Limb (tissue), 2 donors: Measurements from ENCODE around the gene ZNF597.
A peak's percentile ranks its signal among the peaks of the same experiment; 100 is the strongest.

Experiments
- DNase-seq, 2 donors: peaks; one replicate each; pipeline ENCODE4 v3.0.0-alpha.2; 2016; ENCODE audit errors: extremely low spot score in 2 of 2

Gene ZNF597

DNA sequence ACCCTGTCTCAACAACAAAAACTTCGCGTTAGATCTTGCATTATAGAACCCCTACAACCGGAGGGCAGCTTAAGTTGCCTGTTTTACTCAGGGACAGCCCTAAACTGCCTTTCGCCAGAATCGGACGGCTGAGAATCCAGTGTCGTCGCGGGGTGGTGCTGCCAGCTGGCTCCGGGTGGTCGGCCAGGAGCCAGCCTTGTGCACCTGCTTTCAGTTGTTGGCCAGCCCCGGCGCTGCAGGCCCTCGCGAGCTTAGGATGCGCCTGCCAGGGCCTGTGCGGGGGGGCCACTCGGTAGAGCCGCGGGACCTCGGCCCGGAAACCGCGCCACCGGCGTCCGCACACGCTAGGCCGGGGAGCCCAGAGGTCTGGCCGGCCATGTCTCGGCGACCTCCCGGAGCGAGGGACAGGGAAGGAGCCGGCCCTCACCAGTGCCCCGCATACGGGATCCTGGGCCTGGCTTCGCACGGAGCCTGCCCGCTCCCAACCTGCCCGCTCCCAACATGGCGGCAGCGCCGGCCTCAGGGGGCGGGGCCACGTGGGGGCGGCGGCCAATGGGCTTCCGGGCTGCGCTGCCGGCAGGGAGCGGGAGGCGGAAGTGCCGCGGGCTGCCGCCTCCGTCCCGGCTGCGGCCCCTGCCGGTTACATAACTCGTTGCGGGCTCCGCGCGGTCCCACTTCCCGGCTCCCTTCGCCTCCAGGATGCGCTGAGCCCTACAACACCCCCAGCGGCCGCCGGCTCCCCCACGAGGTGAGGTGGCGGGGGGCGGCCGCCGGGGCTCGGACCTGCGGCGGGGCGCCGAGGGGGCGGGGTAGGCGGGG lies 14.3 kb upstream of the ZNF597 start:
- peak; percentile 91 to 95 for DNase-seq

- DNase-seq = no peak
Measured at GRCh38 chr16:3454631-3455147, 11.4 kb upstream of the ZNF597 start.

GRCh38 chr16:3454093-3454492 lies 10.8 kb upstream of the ZNF597 start:
- DNase-seq = no peak

GRCh38 chr16:3444032-3444388 lies 706 bp upstream of the ZNF597 start:
- no peak for DNase-seq

DNA sequence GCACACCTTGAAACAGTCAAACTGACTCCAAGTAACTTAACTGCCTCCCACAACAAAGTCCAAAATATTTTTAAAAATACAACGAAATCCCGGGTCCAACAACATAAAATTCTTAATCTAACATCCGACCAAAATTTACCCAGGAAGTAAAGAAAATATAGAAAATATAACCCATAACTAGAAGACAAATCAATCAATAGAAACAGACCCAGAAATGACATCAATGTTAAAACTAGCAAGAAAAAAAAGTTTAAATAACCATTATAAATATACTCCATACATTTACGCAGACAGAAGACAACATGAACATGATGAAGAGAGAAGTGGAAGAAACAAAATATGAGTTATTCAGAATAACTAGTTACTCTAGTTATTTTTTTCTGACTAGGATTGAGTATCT lies 3.7 kb downstream of the ZNF597 start:
- DNase-seq = no peak

DNA sequence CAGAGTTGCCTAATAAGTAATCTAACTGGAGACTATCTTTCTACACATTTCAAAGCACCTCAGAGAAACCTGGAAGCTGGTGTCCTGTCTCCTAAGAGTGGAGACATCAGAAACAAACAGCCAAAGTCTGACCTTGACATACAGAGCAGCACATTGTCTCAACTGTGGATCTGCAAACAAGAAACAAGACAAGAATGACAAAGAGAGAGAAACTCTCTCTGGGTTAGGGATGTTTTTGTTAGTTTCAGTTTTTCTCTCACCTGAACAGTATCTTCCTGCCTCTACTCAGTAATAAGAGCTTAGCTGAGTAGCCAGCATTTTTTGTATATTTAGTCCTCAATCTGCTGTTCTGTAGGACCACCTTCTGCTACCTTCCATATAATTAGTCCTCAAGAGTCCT lies 8.9 kb downstream of the ZNF597 start:
- DNase-seq = no peak

GRCh38 chr16:3431779-3432219 lies 11.5 kb downstream of the ZNF597 start:
- peak in 1 of 2 donors; percentile 42 for DNase-seq

DNA sequence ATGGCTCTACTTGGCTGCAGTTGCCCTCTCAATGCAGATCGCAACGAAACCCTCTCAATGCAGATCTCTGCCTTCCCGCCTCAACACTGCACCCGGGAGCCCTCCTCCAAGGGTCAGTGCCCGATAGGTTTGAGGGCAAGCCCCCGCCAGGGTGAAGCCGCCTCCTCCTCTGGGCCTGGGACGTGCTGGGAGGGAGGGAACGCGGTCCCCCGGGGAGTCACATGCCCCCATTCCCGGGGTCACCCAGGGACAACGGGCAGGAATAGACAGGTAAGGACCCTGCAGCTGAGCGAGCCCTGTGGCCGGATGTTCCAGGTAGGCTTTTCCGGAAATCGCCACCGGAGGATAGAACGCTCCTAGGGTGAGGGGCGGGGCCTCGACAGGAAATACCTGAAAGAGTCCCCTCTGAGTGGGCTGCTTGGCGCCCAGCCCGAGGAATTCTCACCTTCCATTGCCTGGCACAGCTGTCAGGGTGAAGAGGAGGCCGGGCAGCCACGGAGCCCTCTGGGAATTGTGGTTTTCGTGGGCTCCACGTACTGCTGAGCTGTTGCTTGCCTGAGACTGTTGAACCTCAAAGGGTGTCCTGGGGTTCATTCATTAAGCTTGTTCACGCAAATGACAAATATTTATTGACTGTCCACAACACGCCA lies 29.4 kb downstream of the ZNF597 start:
- no peak for DNase-seq

GRCh38 chr16:3408561-3409197 lies 34.6 kb downstream of the ZNF597 start:
- DNase-seq = no peak

GRCh38 chr16:3401719-3402397 lies 41.4 kb downstream of the ZNF597 start:
- DNase-seq = no peak

DNA sequence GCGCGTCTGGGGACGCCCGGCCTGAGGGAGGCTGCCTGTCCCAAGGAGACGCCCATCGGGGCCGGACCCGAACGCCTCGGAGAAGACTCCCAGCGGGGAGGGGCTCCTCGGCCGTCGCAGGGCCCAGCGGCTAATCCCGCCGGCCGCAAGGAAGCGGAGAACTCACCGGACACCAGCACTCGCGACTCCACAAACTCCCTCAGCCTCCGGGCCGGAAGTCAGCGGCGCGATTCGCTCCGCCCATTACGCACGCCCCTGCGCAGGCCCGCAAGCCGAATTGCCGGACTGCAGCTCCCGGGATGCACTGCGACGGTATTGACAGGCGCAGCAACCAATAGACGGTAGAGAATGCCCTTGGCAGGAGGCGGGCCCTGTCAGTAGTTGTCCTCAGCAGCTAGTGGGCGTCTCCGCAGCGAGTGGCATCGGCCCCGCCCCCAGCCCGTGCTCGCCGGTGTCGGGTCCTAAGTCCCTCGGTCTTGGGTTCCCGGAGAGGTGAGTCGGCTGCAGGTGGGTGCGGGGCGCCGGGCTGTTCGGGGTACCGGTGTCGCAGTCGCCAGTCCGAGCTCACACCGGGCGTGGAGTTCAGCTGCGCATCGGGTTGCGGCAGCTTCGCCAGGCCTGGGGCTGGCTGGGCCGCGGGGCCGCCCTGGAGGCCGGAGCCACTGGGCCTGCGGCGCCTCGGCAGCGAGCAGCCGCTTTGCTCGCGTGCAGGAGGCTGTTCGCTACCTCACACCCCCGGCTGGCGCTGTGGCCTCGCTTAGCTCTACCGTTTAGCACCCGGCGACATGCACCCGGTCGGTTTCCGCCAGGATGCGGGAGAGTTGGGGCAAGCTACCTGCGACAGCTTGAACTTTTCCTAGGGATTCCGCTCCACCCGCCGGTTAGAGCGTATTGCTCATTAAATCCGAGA lies 42.3 kb downstream of the ZNF597 start, which contains the start of the genes ZNF174 and ZSCAN32:
TSS of gene ZNF174 (plus strand) at position 437 of the 910 bp plus-strand sequence. CDS start 790 bp downstream, outside the sequence.
TSS of gene ZSCAN32 (minus strand) at position 226 of the 910 bp plus-strand sequence. CDS start 3,447 bp downstream, outside the sequence.
- DNase-seq = peak; percentile 99

DNA sequence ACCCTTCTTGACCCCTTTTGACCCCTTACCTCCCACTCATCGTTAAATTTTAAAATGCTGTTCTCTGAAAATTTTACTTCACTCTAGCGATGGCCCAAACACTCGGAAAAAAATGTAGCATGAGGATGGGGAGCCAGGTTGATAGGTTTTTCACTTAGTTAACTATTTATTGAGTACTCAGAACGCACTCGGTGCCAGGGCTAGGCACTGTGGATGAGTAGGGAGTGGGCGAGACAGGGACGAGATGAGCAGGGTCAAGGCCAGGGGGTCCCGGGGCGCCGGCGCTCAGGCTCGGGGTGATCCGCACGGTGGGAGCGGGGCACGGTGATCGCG lies 42.9 kb downstream of the ZNF597 start:
- no peak for DNase-seq

- DNase-seq = no peak
Measured at GRCh38 chr16:3389663-3390338, 53.5 kb downstream of the ZNF597 start.

DNA sequence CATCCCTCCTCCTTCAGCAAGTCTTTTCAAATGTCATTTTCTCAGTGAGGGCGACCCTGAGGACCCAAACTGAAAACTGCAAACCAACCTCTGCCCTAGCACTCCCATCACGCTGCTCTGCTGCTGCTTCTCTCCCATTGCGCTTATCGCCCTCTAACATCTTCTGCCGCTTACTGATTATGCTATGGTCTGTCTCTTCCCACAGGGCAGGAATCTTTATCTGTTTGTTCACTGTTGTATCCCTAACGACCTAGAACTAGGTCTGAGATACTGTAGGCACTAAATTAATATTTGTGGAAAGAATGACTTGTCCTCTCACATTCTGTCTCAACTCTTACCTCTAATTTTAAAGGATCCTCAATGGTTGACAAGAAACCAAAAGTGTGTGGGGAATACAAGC lies 55.0 kb downstream of the ZNF597 start:
- DNase-seq = no peak

- no peak for DNase-seq
Measured at GRCh38 chr16:3383045-3383448, 60.3 kb downstream of the ZNF597 start.
